OCI-LY3 (cell line): Measurements from ENCODE around the gene ASIC2.

ENCODE experiments used
- EZH2phosphoT487 ChIP-seq: fragments of 200-600 bp; shearing (Covaris generic); IDR thresholded peaks from 2 replicates; pipeline ENCODE4 v1.6.1; 2018; ENCODE audit warnings: antibody characterized with exemption, mixed run types, low read depth
- TF ChIP-seq, protein P1 (sequence below): fragments of 200-600, 300-600 bp; sonication (generic); IDR thresholded peaks from 2 replicates; pipeline ENCODE4 v1.5.1; 2014; ENCODE audit warnings: antibody characterized with exemption, low read length, low read depth

DNA sequence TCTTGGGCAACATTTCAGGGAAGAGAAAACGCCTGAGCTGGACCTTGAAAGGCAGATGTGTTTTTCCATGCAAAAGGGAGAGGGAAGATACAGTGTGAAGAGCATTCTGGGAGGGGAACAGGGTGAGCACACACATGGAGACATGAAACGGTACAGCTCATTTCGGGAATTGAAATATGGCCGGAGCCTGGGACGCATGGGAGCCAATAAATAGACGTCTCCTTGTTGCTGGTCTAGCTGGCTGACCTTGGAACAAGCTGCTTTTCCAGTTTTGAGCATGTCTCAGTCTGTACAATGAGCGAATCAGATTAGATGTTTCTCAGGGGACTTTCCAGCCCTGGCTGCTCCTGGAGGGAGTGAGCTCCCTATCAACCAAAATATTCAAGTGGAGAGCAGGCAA is 63.6 kb downstream of the ASIC2 start:
- TF ChIP-seq, protein P1, sequence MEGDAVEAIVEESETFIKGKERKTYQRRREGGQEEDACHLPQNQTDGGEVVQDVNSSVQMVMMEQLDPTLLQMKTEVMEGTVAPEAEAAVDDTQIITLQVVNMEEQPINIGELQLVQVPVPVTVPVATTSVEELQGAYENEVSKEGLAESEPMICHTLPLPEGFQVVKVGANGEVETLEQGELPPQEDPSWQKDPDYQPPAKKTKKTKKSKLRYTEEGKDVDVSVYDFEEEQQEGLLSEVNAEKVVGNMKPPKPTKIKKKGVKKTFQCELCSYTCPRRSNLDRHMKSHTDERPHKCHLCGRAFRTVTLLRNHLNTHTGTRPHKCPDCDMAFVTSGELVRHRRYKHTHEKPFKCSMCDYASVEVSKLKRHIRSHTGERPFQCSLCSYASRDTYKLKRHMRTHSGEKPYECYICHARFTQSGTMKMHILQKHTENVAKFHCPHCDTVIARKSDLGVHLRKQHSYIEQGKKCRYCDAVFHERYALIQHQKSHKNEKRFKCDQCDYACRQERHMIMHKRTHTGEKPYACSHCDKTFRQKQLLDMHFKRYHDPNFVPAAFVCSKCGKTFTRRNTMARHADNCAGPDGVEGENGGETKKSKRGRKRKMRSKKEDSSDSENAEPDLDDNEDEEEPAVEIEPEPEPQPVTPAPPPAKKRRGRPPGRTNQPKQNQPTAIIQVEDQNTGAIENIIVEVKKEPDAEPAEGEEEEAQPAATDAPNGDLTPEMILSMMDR: no peak
- TF ChIP-seq EZH2phosphoT487: no peak
